PC-9 (cell line): ENCODE results near the gene PPP2R2B.

Experiments
- EZH2 ChIP-seq: fragments of 200-600 bp; sonication (generic); IDR thresholded peaks from 2 replicates; pipeline ENCODE4 v1.8.0; 2017; ENCODE audit warnings: antibody characterized with exemption, low read depth
- TF ChIP-seq, protein P1 (sequence below): fragments of 200-600 bp; sonication (generic); conservative IDR thresholded peaks from 2 replicates; pipeline ENCODE4 v1.6.1; 2017; ENCODE audit warnings: mixed run types, antibody characterized with exemption, mild to moderate bottlenecking, moderate library complexity

DNA sequence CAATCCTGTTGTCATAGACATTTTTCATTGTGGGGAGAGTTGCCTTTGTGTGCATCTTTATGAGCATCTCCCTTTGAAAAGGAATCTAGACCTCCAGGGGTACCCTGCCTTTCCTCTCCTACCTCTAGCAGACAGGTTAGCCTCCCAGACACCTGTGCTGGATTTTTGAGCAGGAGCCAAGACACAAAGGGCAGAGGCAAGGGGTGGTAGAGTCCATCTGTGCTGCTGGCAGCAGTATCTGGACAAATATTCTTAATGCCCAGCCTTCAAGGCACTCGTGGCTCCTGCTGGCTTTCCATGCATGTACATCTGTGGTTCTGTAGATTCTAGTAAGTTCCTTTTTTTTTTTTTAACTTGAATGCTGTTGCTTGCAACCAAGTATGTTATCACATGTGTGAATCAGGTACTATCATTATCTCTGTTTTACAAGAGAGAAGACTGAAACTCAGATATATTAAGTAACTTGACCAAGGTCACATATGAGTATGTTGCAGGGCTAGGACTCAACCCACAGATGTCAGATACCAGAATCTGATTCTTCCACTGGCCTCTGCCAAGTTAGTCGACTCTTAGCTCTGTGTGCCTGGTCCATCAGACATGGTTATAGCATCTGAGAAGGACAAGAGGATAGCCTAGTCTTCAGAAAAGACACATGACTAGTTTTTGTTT lies 329.6 kb downstream of the PPP2R2B start:
- TF ChIP-seq, protein P1, sequence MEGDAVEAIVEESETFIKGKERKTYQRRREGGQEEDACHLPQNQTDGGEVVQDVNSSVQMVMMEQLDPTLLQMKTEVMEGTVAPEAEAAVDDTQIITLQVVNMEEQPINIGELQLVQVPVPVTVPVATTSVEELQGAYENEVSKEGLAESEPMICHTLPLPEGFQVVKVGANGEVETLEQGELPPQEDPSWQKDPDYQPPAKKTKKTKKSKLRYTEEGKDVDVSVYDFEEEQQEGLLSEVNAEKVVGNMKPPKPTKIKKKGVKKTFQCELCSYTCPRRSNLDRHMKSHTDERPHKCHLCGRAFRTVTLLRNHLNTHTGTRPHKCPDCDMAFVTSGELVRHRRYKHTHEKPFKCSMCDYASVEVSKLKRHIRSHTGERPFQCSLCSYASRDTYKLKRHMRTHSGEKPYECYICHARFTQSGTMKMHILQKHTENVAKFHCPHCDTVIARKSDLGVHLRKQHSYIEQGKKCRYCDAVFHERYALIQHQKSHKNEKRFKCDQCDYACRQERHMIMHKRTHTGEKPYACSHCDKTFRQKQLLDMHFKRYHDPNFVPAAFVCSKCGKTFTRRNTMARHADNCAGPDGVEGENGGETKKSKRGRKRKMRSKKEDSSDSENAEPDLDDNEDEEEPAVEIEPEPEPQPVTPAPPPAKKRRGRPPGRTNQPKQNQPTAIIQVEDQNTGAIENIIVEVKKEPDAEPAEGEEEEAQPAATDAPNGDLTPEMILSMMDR: no peak
- no peak for TF ChIP-seq EZH2
